Measurements from ENCODE around the gene BTN1A1. TPM values are rescaled to one million over a fixed set of nuclear protein-coding genes. Genes with fewer than 3 reads are reported as not detected.

Gene BTN1A1
- total and polyA plus RNA-seq, 8 donors: not detected

GRCh38 chr6:26537160-26537845, 37.2 kb downstream of the BTN1A1 start:
- TF ChIP-seq POLR2AphosphoS5 (IDR thresholded peaks at IDR 0.05) (peak; percentile 49 to 88 (median 57)), EP300 (IDR thresholded peaks at IDR 0.05) (no peak)
- peaks cover 0 to 9% (median 4%) of the 10 kb centered on the region in 4 donors for H3K36me3 ChIP-seq
- 0 to 1% (median 0%) methylated on average over 37 of the region's 37 CpGs for WGBS, 5 donors
- intact Hi-C loops (cut with DNase I; ENCODE audit: low total_unique reads): no loop called here
- no peaks in the 10 kb centered on the region for H3K27me3 ChIP-seq
- H3K27ac ChIP-seq: peak overlapping the region; percentile 73 to 95 (median 93)
- peak; percentile 89 to 97 for DNase-seq
- H3K4me1 ChIP-seq: peaks cover 19 to 61% (median 40%) of the 10 kb centered on the region in 4 donors
- peak overlapping the region; percentile 68 to 85 (median 76) for H3K4me3 ChIP-seq
- no peaks in the 10 kb centered on the region for H3K9me3 ChIP-seq

- peak within 1 kb of the TSS; percentile 73 to 95 (median 93) for H3K27ac ChIP-seq
- peak within 1 kb of the TSS; percentile 68 to 85 (median 76) for H3K4me3 ChIP-seq
- peaks cover 19 to 59% (median 36%) of the 10 kb centered on the region in 4 donors for H3K4me1 ChIP-seq
- peak; percentile 67 to 96 for DNase-seq
- TF ChIP-seq POLR2A (IDR thresholded peaks at IDR 0.05): no peak
- peak; percentile 10 to 65 (median 55) for TF ChIP-seq POLR2AphosphoS5 (IDR thresholded peaks at IDR 0.05)
- TF ChIP-seq EP300 (IDR thresholded peaks at IDR 0.05): no peak
- no peak for TF ChIP-seq CTCF (IDR thresholded peaks at IDR 0.05)
- intact Hi-C loops (cut with DNase I; ENCODE audit: low total_unique reads): no loop called here
- WGBS, 5 donors: 0 to 1% (median 1%) methylated on average over 28 to 49 of the region's 49 CpGs
- no peaks in the 10 kb centered on the region for H3K27me3 ChIP-seq
- H3K36me3 ChIP-seq: peaks cover 0 to 16% (median 12%) of the 10 kb centered on the region in 4 donors
- no peaks in the 10 kb centered on the region for H3K9me3 ChIP-seq
Observed at GRCh38 chr6:26537846-26538571, 37.9 kb downstream of the BTN1A1 start, which contains the start of gene HMGN4. HMGN4 (plus strand) TSS chr6:26538366; CDS start chr6:26545207, 6,841 bp downstream.

- no peak for TF ChIP-seq POLR2AphosphoS5 (IDR thresholded peaks at IDR 0.05)
- TF ChIP-seq POLR2A (IDR thresholded peaks at IDR 0.05): no peak
- no peak for TF ChIP-seq CTCF (IDR thresholded peaks at IDR 0.05)
- TF ChIP-seq EP300 (IDR thresholded peaks at IDR 0.05): no peak
- H3K36me3 ChIP-seq: peaks cover 0 to 17% (median 13%) of the 10 kb centered on the region in 4 donors
- no peaks in the 10 kb centered on the region for H3K9me3 ChIP-seq
- H3K27ac ChIP-seq: peak overlapping the region; percentile 61 to 95 (median 93)
- H3K27me3 ChIP-seq: no peaks in the 10 kb centered on the region
- no peak for DNase-seq
- intact Hi-C loops (cut with DNase I; ENCODE audit: low total_unique reads): no loop called here
- peaks cover 19 to 54% (median 34%) of the 10 kb centered on the region in 4 donors for H3K4me1 ChIP-seq
- H3K4me3 ChIP-seq: peak overlapping the region; percentile 68 to 85 (median 76)
- 1 to 2% (median 2%) methylated on average over 14 to 15 of the region's 15 CpGs for WGBS, 5 donors
Observed at GRCh38 chr6:26538572-26538902, 38.4 kb downstream of the BTN1A1 start.

GRCh38 chr6:26539071-26539615, 39.0 kb downstream of the BTN1A1 start:
- Histone ChIP-seq H3K9me3 (no peaks in the 10 kb centered on the region), H3K27me3 (no peaks in the 10 kb centered on the region), H3K36me3 (peaks cover 0 to 21% (median 16%) of the 10 kb centered on the region in 4 donors), H3K4me3 (peak overlapping the region; percentile 68 to 85 (median 76)), H3K4me1 (peaks cover 19 to 54% (median 33%) of the 10 kb centered on the region in 4 donors), H3K27ac (peak overlapping the region in 4 of 5 donors; percentile 85 to 95 (median 94))
- intact Hi-C loops (cut with DNase I; ENCODE audit: low total_unique reads): no loop called here
- no peak for TF ChIP-seq CTCF (IDR thresholded peaks at IDR 0.05)
- TF ChIP-seq POLR2AphosphoS5 (IDR thresholded peaks at IDR 0.05): no peak
- TF ChIP-seq POLR2A (IDR thresholded peaks at IDR 0.05): no peak
- TF ChIP-seq EP300 (IDR thresholded peaks at IDR 0.05): no peak
- no peak for DNase-seq
- 65 to 74% (median 73%) methylated on average over 16 of the region's 16 CpGs for WGBS, 5 donors
